Measurements from ENCODE around the gene AGTRAP.

DNA sequence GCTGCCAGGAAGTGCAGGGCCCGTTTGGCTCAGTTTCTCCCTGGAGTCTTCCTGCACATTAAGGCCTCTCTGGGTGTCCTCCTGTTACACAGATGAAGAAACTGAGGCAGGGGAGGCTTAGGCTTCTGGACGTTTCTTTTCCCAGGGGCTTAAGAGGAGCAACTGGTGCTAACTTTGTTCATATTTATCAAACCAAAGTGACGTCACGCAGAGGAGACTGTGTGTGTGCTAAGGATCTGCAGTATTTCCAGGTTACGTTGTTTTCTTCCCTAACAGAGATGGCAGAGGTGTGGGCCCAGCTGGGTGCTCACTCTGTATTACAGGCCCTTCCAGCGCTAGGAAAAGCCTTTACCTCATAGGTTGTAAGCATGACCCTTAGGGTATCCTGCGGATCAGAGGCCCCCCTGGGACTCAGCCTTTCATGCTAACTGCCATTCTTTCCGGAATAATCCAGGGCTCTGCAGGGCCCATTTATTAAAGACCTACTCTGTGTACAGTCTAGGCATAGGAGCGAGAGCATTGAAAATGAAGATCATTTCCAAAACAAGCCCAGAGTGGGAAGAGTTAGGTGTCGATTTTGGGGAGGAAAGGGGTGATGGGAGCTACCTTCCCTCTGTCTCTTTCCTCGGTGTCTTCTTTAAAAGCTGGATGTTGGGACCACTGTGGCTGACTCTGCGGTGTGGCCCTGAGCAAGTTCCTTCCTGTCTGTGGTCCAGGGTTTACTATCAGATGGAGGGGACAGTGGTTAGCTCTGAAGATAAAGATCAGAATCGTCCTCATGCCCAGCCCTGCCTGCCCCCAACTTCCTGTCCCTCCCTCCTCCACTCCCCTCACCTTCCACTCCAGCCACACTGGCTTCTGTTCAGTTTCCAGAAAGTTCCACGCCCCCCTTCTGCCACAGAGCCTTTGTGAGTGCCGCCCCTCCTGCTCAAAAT, 4.6 kb downstream of the AGTRAP start:
- TF ChIP-seq POLR2A (IDR thresholded peaks at IDR 0.05), result no peak
- TF ChIP-seq CTCF (IDR thresholded peaks at IDR 0.05), result no peak

All from lower leg skin (tissue), 3 donors.